ENCODE results near the gene SNW1.

- no peak for TF ChIP-seq EP300 (IDR thresholded peaks at IDR 0.05)
- TF ChIP-seq, protein P1, sequence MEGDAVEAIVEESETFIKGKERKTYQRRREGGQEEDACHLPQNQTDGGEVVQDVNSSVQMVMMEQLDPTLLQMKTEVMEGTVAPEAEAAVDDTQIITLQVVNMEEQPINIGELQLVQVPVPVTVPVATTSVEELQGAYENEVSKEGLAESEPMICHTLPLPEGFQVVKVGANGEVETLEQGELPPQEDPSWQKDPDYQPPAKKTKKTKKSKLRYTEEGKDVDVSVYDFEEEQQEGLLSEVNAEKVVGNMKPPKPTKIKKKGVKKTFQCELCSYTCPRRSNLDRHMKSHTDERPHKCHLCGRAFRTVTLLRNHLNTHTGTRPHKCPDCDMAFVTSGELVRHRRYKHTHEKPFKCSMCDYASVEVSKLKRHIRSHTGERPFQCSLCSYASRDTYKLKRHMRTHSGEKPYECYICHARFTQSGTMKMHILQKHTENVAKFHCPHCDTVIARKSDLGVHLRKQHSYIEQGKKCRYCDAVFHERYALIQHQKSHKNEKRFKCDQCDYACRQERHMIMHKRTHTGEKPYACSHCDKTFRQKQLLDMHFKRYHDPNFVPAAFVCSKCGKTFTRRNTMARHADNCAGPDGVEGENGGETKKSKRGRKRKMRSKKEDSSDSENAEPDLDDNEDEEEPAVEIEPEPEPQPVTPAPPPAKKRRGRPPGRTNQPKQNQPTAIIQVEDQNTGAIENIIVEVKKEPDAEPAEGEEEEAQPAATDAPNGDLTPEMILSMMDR (IDR thresholded peaks at IDR 0.05): no peak
Measured at GRCh38 chr14:77804592-77804991, 43.6 kb upstream of the SNW1 start.
